ENCODE data around the gene BMPR1A. TPM values are rescaled to one million over a fixed set of nuclear protein-coding genes. Genes with fewer than 3 reads are reported as not detected.
A peak's percentile ranks its signal among the peaks of the same experiment; 100 is the strongest.

BMPR1A gene
- total and polyA plus RNA-seq, 10 of the 15 experiments (the other 5 are each of a cell fraction or from before 2014, with no cell fraction given) = 2.3 to 22.7 (median 13.1) TPM

DNA sequence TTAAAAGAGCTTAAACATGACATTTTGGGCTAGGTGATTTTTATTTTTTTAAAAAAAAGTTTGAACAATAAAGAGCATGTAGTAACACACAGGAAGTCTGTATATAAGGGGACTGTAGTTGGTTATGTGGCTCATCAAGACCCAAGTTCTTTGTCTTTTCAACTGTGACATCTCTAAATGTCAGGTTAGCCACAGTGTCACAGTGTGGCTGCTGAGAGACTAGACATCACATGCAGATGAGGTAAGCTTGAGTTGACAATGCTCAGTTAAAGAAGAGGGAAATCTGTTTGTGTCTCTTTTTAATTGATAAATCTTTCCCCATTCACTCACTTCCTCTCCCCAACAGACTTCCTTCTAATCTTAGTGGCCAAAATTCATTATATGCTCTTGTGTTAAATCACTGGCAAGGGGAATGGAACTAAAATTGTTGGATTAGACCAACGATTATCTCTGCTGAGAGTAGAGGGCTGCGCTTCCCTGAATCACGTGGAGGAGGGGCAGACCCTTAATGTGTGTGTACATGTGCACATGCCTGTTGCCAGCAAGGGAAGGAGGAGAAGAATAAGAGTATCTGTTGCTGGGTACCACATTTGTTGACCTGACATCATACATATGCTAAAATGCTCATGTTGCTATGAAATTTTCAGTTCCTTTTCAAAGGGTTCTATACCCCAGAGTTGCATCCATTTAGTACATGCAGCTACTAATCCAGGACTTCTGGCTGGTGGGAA, 122.7 kb downstream of the BMPR1A start:
- in situ Hi-C loops (cut with MboI) = no loop called here
- Histone ChIP-seq H3K27me3 (replicated peaks in 1 of 2; ENCODE audit: control insufficient read depth in 2 of 2, insufficient read depth in 2 of 2, low read length in 1 of 2) (no peaks in the 10 kb centered on the region), H3K4me3 (no peak overlapping the region), H3K27ac (ENCODE audit: control insufficient read depth, insufficient read depth) (no peak overlapping the region), H3K79me2 (ENCODE audit: control insufficient read depth, insufficient read depth, low read length) (no peaks in the 10 kb centered on the region), H3K9ac (ENCODE audit: control insufficient read depth, insufficient read depth, low read length) (no peak overlapping the region), H2AFZ (ENCODE audit: control insufficient read depth, low read depth, low read length) (no peak overlapping the region), H3K9me3 (replicated peaks; ENCODE audit: control insufficient read depth, insufficient read depth, low read length) (no peaks in the 10 kb centered on the region), H3K4me2 (ENCODE audit: control insufficient read depth, insufficient read depth) (no peak overlapping the region), H3K4me1 (ENCODE audit: control insufficient read depth, insufficient read depth, low read length) (peaks cover 6% of the 10 kb centered on the region), H3K36me3 (ENCODE audit: control insufficient read depth in 2 of 2, insufficient read depth in 2 of 2, low read length in 1 of 2) (peaks cover 0 to 6% of the 10 kb centered on the region in 2 experiments; a peak in 1 of 4 replicates), H4K20me1 (ENCODE audit: control insufficient read depth, insufficient read depth) (no peaks in the 10 kb centered on the region; the same call in 1 of the 2 replicates)
- CTCF ChIA-PET = interaction anchor here (1.1 to 1.4 kb wide), 3 partner anchors 19 to 186 kb away, joined by 3 to 4 read pairs (median 3); no protein-coding TSS in a partner anchor
- POLR2A ChIA-PET = interaction anchor here (0.5 kb wide), 2 partner anchors 49 to 137 kb away, joined by 3 to 4 read pairs; no protein-coding TSS in a partner anchor
- 94% methylated on average over 3 of the region's 3 CpGs for WGBS (ENCODE audit: insufficient coverage, insufficient replicate concordance, low lambda C conversion rate, missing lambda C conversion rate)
- ATAC-seq (peak; percentile 90), FAIRE-seq (peak; percentile 68), DNase-seq (ENCODE audit: low read depth, low spot score) (no peak)
- no TSS peak for BruUV-seq (replicated peaks)
- SMC1A ChIA-PET (ENCODE audit: uncharacterized antibody, unreplicated experiment) = interaction anchor here (0.7 to 1.4 kb wide), 8 partner anchors 11 to 121 kb away, joined by 3 to 8 read pairs (median 4); no protein-coding TSS in a partner anchor
- RAD21 ChIA-PET (ENCODE audit: unreplicated experiment) = interaction anchor here (1.0 to 1.7 kb wide), 6 partner anchors 10 to 186 kb away, joined by 3 to 8 read pairs (median 5); no protein-coding TSS in a partner anchor
- intact Hi-C loops (cut with micrococcal nuclease; ENCODE audit: unreplicated experiment) = no loop called here
- TF ChIP-seq ZNF24 (IDR thresholded peaks at IDR 0.05) (no peak), RBBP5 (conservative IDR thresholded peaks at IDR 0.05) (no peak), ZBED1 (IDR thresholded peaks at IDR 0.05; ENCODE audit: borderline replicate concordance) (no peak), MTA2 (IDR thresholded peaks at IDR 0.05; ENCODE audit: low read depth) (peak; percentile 55; the same call in 1 of the 2 replicates), IRF5 (IDR thresholded peaks at IDR 0.05; ENCODE audit: borderline replicate concordance) (no peak), ZNF384 (IDR thresholded peaks at IDR 0.05; ENCODE audit: borderline replicate concordance, low read depth, low read length) (peak; percentile 39; the same call in 1 of the 2 replicates), BHLHE40 (IDR thresholded peaks at IDR 0.05; ENCODE audit: borderline replicate concordance in 1 of 2, low read depth in 2 of 2, low read length in 1 of 2) (peak in 1 of 2 experiments; percentile 67; a peak in 2 of 4 replicates), RAD51 (IDR thresholded peaks at IDR 0.05) (peak; percentile 47; the same call in 1 of the 2 replicates), ZBTB33 (IDR thresholded peaks at IDR 0.05) (no peak), HDAC6 (IDR thresholded peaks at IDR 0.05; ENCODE audit: unreplicated experiment) (no peak), NBN (IDR thresholded peaks at IDR 0.05) (no peak), POLR2AphosphoS2 (IDR thresholded peaks at IDR 0.05; ENCODE audit: low read depth, low read length) (no peak), MYC (IDR thresholded peaks at IDR 0.05; ENCODE audit: insufficient read depth, insufficient read length, insufficient replicate concordance, low read length, severe bottlenecking) (no peak), IKZF2 (IDR thresholded peaks at IDR 0.05) (no peak), RAD21 (IDR thresholded peaks at IDR 0.05; ENCODE audit: insufficient read depth, low read depth, low read length) (peak; percentile 22; the same call in 1 of the 2 replicates), ZNF217 (IDR thresholded peaks at IDR 0.05) (no peak), SPI1 (IDR thresholded peaks at IDR 0.05; ENCODE audit: borderline replicate concordance, insufficient read depth, low read depth, low read length) (no peak), JUND (IDR thresholded peaks at IDR 0.05; ENCODE audit: low read depth, low read length) (no peak), CHD2 (IDR thresholded peaks at IDR 0.05; ENCODE audit: borderline replicate concordance, low read depth, low read length) (no peak)
- TF ChIP-seq, protein P1, sequence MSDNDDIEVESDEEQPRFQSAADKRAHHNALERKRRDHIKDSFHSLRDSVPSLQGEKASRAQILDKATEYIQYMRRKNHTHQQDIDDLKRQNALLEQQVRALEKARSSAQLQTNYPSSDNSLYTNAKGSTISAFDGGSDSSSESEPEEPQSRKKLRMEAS (IDR thresholded peaks at IDR 0.05; ENCODE audit: low read depth, low read length) = no peak

All from GM12878 (cell line).